HG02870 (cell line): ENCODE results near the gene STAB2.

Experiments used
- ATAC-seq: cut with Tn5 transposase; IDR thresholded peaks from one replicate; pipeline ENCODE4 v1.9.1; 2021; ENCODE audit warnings: mild to moderate bottlenecking, moderate library complexity; ENCODE audit not compliant: unreplicated experiment

STAB2 gene

GRCh38 chr12:103586132-103586531, 941 bp upstream of the STAB2 start:
- ATAC-seq: no peak

- ATAC-seq: no peak
Measured at GRCh38 chr12:103588680-103589079, 1.6 kb downstream of the STAB2 start.

GRCh38 chr12:103589517-103589916, 2.4 kb downstream of the STAB2 start:
- no peak for ATAC-seq

GRCh38 chr12:103590271-103590670, 3.2 kb downstream of the STAB2 start:
- ATAC-seq: no peak

GRCh38 chr12:103596981-103597380, 9.9 kb downstream of the STAB2 start:
- ATAC-seq: no peak

GRCh38 chr12:103599274-103599673, 12.2 kb downstream of the STAB2 start:
- no peak for ATAC-seq

- ATAC-seq: no peak
Measured at GRCh38 chr12:103600967-103601728, 14.1 kb downstream of the STAB2 start.

GRCh38 chr12:103620395-103620794, 33.3 kb downstream of the STAB2 start:
- ATAC-seq: no peak

- ATAC-seq: no peak
Measured at GRCh38 chr12:103623716-103624115, 36.6 kb downstream of the STAB2 start.

GRCh38 chr12:103626498-103626897, 39.4 kb downstream of the STAB2 start:
- ATAC-seq: no peak

- ATAC-seq: no peak
Measured at GRCh38 chr12:103627189-103627855, 40.2 kb downstream of the STAB2 start.

GRCh38 chr12:103632554-103633216, 45.6 kb downstream of the STAB2 start:
- no peak for ATAC-seq

- ATAC-seq: no peak
Measured at GRCh38 chr12:103634732-103635131, 47.7 kb downstream of the STAB2 start.

- ATAC-seq: no peak
Measured at GRCh38 chr12:103635419-103635818, 48.3 kb downstream of the STAB2 start.

- no peak for ATAC-seq
Measured at GRCh38 chr12:103637021-103637420, 49.9 kb downstream of the STAB2 start.

- ATAC-seq: no peak
Measured at GRCh38 chr12:103637429-103637828, 50.4 kb downstream of the STAB2 start.

- no peak for ATAC-seq
Measured at GRCh38 chr12:103639983-103640382, 52.9 kb downstream of the STAB2 start.

- no peak for ATAC-seq
Measured at GRCh38 chr12:103640410-103640809, 53.3 kb downstream of the STAB2 start.

GRCh38 chr12:103640831-103641230, 53.8 kb downstream of the STAB2 start:
- ATAC-seq: no peak

- ATAC-seq: no peak
Measured at GRCh38 chr12:103642240-103642864, 55.3 kb downstream of the STAB2 start.

- ATAC-seq: no peak
Measured at GRCh38 chr12:103645202-103645601, 58.1 kb downstream of the STAB2 start.
